Esophagus squamous epithelium (tissue), 4 donors: ENCODE data around the gene ZNF488.

Source experiments
- CTCF ChIP-seq, 6 experiments: fragments of 450-650 bp in 4 of 6; fragments of 200-600 bp in 2 of 6; sonication (generic) in 2 of 6; IDR thresholded peaks; one replicate each; pipeline ENCODE4 v1.5.1; 2016 to 2019; ENCODE audit warnings: antibody characterized with exemption in 6 of 6, mild to moderate bottlenecking in 4 of 6, moderate library complexity in 4 of 6
- POLR2A ChIP-seq, 4 donors: fragments of 450-650 bp; IDR thresholded peaks; one replicate each; pipeline ENCODE4 v1.6.1; 2017; ENCODE audit warnings: antibody characterized with exemption in 4 of 4, mild to moderate bottlenecking in 4 of 4, moderate library complexity in 3 of 4

DNA sequence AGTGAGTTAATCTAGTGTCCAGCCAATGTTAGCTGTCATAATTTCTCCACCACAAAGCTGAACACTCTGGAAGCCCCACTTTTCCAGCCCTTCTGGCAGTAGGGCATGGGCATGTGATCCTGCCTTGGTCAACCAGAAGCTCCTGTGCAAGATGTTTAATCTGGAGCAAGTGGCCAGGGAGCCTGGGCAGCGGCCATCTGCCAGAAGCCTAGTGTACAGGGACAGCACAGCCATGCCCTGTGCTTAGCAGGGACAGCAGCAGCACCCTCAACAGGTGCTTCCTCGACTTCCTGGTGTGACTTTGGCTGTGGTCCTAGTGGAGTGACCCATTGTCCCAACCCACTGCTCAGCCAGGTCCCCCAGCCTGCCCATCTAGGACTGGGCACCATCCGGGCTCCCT lies 25.6 kb downstream of the ZNF488 start:
- TF ChIP-seq POLR2A (IDR thresholded peaks at IDR 0.05) (no peak), CTCF (IDR thresholded peaks at IDR 0.05) (no peak)
